ENCODE data around the gene TCTN3. TPM values are rescaled to one million over a fixed set of nuclear protein-coding genes. Genes with fewer than 3 reads are reported as not detected.

TCTN3 gene
- total and polyA plus RNA-seq, 10 of the 15 experiments (the other 5 are each of a cell fraction or from before 2014, with no cell fraction given) = 20.0 to 48.7 (median 29.1) TPM

GRCh38 chr10:95616446-95616845, 77.3 kb downstream of the TCTN3 start:
- no peak for DNase-seq (ENCODE audit: low read depth, low spot score)
- Histone ChIP-seq H3K36me3 (ENCODE audit: control insufficient read depth in 2 of 2, insufficient read depth in 2 of 2, low read length in 1 of 2) (peaks cover 19 to 48% of the 10 kb centered on the region in 2 experiments), H3K9ac (ENCODE audit: control insufficient read depth, insufficient read depth, low read length) (no peak overlapping the region), H3K9me3 (replicated peaks; ENCODE audit: control insufficient read depth, insufficient read depth, low read length) (no peaks in the 10 kb centered on the region; the same call in 2 of the 3 replicates), H3K4me3 (no peak overlapping the region), H2AFZ (ENCODE audit: control insufficient read depth, low read depth, low read length) (no peak overlapping the region), H3K27ac (ENCODE audit: control insufficient read depth, insufficient read depth) (no peak overlapping the region), H3K4me1 (ENCODE audit: control insufficient read depth, insufficient read depth, low read length) (no peaks in the 10 kb centered on the region), H3K27me3 (replicated peaks in 1 of 2; ENCODE audit: control insufficient read depth in 2 of 2, insufficient read depth in 2 of 2, low read length in 1 of 2) (no peaks in the 10 kb centered on the region), H4K20me1 (ENCODE audit: control insufficient read depth, insufficient read depth) (no peaks in the 10 kb centered on the region), H3K79me2 (ENCODE audit: control insufficient read depth, insufficient read depth, low read length) (no peaks in the 10 kb centered on the region), H3K4me2 (ENCODE audit: control insufficient read depth, insufficient read depth) (no peak overlapping the region)
- FAIRE-seq = no peak
- TF ChIP-seq POU2F2 (IDR thresholded peaks at IDR 0.05; ENCODE audit: borderline replicate concordance, low read depth, low read length) (no peak), IKZF1 (conservative IDR thresholded peaks at IDR 0.05) (no peak), ZZZ3 (IDR thresholded peaks at IDR 0.05; ENCODE audit: control insufficient read depth, insufficient read length, low read depth) (no peak), ZBED1 (IDR thresholded peaks at IDR 0.05; ENCODE audit: borderline replicate concordance) (no peak), PKNOX1 (IDR thresholded peaks at IDR 0.05) (no peak), ZNF207 (IDR thresholded peaks at IDR 0.05; ENCODE audit: borderline replicate concordance) (no peak), ZNF24 (IDR thresholded peaks at IDR 0.05) (no peak), NRF1 (conservative IDR thresholded peaks at IDR 0.05; ENCODE audit: low read depth, low read length) (no peak), CBX3 (IDR thresholded peaks at IDR 0.05; ENCODE audit: borderline replicate concordance, low read depth) (no peak), FOXM1 (IDR thresholded peaks at IDR 0.05; ENCODE audit: low read depth, low read length) (no peak), PML (IDR thresholded peaks at IDR 0.05; ENCODE audit: low read length) (no peak)
- TF ChIP-seq, protein P1, sequence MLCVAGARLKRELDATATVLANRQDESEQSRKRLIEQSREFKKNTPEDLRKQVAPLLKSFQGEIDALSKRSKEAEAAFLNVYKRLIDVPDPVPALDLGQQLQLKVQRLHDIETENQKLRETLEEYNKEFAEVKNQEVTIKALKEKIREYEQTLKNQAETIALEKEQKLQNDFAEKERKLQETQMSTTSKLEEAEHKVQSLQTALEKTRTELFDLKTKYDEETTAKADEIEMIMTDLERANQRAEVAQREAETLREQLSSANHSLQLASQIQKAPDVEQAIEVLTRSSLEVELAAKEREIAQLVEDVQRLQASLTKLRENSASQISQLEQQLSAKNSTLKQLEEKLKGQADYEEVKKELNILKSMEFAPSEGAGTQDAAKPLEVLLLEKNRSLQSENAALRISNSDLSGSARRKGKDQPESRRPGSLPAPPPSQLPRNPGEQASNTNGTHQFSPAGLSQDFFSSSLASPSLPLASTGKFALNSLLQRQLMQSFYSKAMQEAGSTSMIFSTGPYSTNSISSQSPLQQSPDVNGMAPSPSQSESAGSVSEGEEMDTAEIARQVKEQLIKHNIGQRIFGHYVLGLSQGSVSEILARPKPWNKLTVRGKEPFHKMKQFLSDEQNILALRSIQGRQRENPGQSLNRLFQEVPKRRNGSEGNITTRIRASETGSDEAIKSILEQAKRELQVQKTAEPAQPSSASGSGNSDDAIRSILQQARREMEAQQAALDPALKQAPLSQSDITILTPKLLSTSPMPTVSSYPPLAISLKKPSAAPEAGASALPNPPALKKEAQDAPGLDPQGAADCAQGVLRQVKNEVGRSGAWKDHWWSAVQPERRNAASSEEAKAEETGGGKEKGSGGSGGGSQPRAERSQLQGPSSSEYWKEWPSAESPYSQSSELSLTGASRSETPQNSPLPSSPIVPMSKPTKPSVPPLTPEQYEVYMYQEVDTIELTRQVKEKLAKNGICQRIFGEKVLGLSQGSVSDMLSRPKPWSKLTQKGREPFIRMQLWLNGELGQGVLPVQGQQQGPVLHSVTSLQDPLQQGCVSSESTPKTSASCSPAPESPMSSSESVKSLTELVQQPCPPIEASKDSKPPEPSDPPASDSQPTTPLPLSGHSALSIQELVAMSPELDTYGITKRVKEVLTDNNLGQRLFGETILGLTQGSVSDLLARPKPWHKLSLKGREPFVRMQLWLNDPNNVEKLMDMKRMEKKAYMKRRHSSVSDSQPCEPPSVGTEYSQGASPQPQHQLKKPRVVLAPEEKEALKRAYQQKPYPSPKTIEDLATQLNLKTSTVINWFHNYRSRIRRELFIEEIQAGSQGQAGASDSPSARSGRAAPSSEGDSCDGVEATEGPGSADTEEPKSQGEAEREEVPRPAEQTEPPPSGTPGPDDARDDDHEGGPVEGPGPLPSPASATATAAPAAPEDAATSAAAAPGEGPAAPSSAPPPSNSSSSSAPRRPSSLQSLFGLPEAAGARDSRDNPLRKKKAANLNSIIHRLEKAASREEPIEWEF (IDR thresholded peaks at IDR 0.05; ENCODE audit: insufficient replicate concordance, low read depth, low read length) = no peak
- SMC1A ChIA-PET (ENCODE audit: uncharacterized antibody, unreplicated experiment) = no interaction called here
- in situ Hi-C loops (cut with MboI) (no loop called here), intact Hi-C loops (cut with micrococcal nuclease; ENCODE audit: unreplicated experiment) (no loop called here)
- no peak for ATAC-seq
- CTCF ChIA-PET = interaction anchor here (1.2 kb wide), 1 partner anchor 12 kb away, joined by 4 read pairs; no protein-coding TSS in a partner anchor
- POLR2A ChIA-PET = no interaction called here
- no TSS peak for BruUV-seq (replicated peaks)
- RAD21 ChIA-PET (ENCODE audit: unreplicated experiment) = no interaction called here
- WGBS (ENCODE audit: insufficient coverage, insufficient replicate concordance, low lambda C conversion rate, missing lambda C conversion rate) = 97% methylated on average over 4 of the region's 4 CpGs

Data from GM12878 (cell line).